Bronchial epithelial cell (primary cell): ENCODE results near the gene CHST3. TPM values are rescaled to one million over a fixed set of nuclear protein-coding genes. Genes with fewer than 3 reads are reported as not detected.

ENCODE experiments used
- DNase-seq: peaks from one replicate; pipeline ENCODE4 v3.0.0-alpha.2; 2010; ENCODE audit warnings: low read depth
- FAIRE-seq: peaks from 2 replicates; lab custom pipeline; 2011; peaks lifted over from hg19 to GRCh38; lab: Jason Lieb, UNC
- H3K27me3 ChIP-seq: 2 replicates; pipeline ENCODE4 v1.5.1; 2011; ENCODE audit warnings: low read length; ENCODE audit not compliant: control insufficient read depth, insufficient read depth
- H3K36me3 ChIP-seq: 2 replicates; pipeline ENCODE4 v1.5.1; 2011; ENCODE audit warnings: low read length; ENCODE audit not compliant: control insufficient read depth, insufficient read depth
- H3K4me3 ChIP-seq: 2 replicates; pipeline ENCODE4 v1.5.1; 2011; ENCODE audit warnings: mild to moderate bottlenecking, low read depth, low read length, control low read depth
- total RNA-seq: library from RNA; depleted of rRNA; stranded (reverse); fragments of >200 nt; gene quantifications from 2 replicates; pipeline ENCODE4 v1.2.1, GENCODE V29; 2014
- TF ChIP-seq, protein P1 (sequence below): IDR thresholded peaks from 2 replicates; pipeline ENCODE4 v1.5.1; 2011; ENCODE audit warnings: mild to moderate bottlenecking, moderate library complexity, low read length, control low read depth, inconsistent platforms; ENCODE audit not compliant: insufficient read depth, severe bottlenecking

CHST3 gene
- total RNA-seq, 1 donor from 2014 or later: 16.6 TPM

DNA sequence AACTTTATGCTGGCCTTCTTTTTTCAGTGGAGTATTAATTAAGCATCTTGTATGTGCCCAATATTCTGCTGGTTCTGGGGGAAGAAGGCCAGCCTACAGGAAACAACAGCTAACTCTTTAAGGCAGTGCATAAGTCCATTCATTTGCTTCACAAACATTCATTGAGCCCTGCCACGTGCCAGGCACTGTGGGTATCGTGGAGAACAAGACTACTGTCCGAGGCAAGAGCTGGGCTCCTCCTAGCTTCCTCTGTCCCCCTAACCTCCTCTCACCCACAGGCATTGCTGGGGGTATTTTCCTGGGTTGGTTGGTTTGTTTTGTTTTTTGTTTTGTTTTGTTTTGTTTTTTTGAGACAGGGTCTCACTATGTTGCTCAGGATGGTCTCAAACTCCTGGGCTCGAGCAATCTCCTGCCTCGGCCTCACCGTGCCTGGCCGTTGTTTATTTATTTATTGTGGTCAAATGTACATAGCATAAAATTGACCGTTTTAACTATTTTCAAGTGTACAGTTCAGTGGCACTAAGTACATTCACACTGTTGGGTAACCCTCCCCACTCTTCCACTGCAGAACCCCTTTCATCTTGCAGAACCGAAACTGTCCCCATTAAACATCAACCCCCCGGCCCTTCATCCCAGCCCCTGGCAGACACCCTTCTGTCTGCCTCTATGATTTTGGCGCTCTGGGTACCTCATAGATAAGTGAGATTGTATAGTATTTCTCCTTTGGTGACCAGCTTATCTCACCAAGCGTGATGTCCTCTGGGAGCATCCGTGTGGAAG lies 32.6 kb downstream of the CHST3 start:
- FAIRE-seq: no peak
- H3K27me3 ChIP-seq: no peaks in the 10 kb centered on the region
- no peak for DNase-seq
- TF ChIP-seq, protein P1, sequence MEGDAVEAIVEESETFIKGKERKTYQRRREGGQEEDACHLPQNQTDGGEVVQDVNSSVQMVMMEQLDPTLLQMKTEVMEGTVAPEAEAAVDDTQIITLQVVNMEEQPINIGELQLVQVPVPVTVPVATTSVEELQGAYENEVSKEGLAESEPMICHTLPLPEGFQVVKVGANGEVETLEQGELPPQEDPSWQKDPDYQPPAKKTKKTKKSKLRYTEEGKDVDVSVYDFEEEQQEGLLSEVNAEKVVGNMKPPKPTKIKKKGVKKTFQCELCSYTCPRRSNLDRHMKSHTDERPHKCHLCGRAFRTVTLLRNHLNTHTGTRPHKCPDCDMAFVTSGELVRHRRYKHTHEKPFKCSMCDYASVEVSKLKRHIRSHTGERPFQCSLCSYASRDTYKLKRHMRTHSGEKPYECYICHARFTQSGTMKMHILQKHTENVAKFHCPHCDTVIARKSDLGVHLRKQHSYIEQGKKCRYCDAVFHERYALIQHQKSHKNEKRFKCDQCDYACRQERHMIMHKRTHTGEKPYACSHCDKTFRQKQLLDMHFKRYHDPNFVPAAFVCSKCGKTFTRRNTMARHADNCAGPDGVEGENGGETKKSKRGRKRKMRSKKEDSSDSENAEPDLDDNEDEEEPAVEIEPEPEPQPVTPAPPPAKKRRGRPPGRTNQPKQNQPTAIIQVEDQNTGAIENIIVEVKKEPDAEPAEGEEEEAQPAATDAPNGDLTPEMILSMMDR: no peak
- no peak overlapping the region for H3K4me3 ChIP-seq
- no peaks in the 10 kb centered on the region for H3K36me3 ChIP-seq

DNA sequence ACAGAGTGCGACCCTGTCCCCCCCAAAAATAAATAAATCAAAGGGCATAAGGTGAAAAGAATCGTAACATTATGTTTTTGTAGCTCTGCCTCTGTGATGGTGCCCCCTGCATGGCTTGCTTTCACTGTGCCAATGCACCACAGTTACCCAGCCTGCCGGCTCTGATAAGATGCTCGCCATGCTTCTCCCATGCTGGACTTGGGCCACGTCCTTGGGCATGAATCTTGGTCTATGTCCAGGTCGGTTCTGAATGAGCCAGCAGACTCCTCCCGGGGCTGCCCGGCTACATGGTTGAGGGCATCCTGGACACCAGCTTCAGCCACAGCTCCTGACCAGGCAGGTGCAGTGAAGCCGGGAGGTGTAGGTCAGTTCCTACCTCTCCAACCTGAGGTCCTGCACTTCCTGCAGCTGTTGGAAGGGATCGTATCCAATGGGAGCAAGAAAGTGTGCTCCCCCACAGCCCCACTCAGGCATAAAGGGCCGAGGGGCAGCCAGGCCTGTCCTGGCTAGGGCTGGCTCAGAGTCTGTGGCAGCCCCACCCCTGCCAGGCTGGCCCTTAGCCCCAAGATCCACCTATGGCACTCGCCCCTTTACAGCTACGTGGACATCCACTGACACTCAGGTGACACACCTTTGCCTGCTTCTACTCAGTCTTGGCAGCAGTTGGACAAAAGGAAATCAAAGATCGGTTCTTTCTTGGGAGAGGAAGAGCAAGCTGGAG lies 34.1 kb downstream of the CHST3 start:
- no peak overlapping the region for H3K4me3 ChIP-seq
- TF ChIP-seq, protein P1: no peak
- FAIRE-seq: no peak
- H3K36me3 ChIP-seq: no peaks in the 10 kb centered on the region
- no peak for DNase-seq
- no peaks in the 10 kb centered on the region for H3K27me3 ChIP-seq

DNA sequence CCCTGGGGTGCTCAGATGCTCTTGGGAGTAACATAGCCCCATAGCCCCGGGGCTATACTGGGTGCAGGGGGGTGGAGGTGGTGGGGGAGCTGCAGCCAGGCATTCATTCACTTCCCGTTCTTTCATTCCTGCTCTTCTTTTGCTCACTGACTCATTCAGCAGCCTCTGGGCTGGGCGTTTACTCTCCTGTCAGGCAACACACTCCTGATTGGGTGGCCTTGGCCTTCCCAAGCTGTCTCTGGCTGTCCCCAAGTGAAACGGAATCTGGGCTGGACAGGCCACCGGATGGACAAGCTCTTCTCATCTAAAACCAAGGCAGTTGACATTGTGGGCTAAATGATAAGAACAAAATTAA lies 34.6 kb downstream of the CHST3 start:
- peak; percentile 86 for DNase-seq

DNA sequence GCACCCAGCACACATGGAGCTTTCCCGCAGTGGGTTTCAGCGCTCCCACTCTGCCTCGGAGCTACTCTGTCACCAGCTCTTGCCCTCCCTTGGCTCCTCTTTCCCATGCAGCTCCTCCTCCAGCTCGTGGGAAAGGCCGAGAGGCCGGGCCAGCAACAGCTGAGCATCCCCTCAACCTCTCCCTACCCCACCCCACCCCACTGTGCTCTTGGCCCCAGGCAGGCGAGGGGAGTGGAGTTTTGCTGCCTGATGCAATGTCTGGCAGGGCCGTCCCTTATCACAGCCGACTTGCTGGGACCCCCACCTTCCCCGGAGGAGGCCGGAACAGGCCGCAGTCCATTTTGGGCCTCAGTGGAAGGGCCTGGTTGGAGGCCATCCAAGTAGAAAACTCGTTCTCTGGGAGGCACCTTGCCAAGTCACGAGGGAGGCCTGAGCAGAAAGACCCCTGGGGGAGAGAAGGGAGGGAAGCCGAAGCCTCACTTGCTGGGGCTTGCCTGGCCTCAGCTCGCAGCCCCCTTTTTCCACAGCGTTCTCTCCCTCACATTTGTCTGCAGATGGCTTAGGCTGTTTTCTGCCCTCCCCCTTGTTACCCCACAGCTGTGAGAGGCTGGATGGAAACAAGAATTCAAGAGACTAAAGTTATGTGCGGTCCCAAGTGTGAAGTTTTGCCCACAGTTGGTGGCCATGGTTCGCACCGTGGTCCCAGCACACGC lies 35.3 kb downstream of the CHST3 start:
- TF ChIP-seq, protein P1: no peak
- H3K4me3 ChIP-seq: no peak overlapping the region
- DNase-seq (no peak), FAIRE-seq (no peak)
- H3K36me3 ChIP-seq: no peaks in the 10 kb centered on the region
- no peaks in the 10 kb centered on the region for H3K27me3 ChIP-seq

More for the DNA sequence above, 34.6 kb downstream of the CHST3 start:
- no peak overlapping the region for H3K4me3 ChIP-seq
- H3K27me3 ChIP-seq: no peaks in the 10 kb centered on the region
- TF ChIP-seq, protein P1: no peak
- H3K36me3 ChIP-seq: no peaks in the 10 kb centered on the region
- FAIRE-seq: peak; percentile 52

DNA sequence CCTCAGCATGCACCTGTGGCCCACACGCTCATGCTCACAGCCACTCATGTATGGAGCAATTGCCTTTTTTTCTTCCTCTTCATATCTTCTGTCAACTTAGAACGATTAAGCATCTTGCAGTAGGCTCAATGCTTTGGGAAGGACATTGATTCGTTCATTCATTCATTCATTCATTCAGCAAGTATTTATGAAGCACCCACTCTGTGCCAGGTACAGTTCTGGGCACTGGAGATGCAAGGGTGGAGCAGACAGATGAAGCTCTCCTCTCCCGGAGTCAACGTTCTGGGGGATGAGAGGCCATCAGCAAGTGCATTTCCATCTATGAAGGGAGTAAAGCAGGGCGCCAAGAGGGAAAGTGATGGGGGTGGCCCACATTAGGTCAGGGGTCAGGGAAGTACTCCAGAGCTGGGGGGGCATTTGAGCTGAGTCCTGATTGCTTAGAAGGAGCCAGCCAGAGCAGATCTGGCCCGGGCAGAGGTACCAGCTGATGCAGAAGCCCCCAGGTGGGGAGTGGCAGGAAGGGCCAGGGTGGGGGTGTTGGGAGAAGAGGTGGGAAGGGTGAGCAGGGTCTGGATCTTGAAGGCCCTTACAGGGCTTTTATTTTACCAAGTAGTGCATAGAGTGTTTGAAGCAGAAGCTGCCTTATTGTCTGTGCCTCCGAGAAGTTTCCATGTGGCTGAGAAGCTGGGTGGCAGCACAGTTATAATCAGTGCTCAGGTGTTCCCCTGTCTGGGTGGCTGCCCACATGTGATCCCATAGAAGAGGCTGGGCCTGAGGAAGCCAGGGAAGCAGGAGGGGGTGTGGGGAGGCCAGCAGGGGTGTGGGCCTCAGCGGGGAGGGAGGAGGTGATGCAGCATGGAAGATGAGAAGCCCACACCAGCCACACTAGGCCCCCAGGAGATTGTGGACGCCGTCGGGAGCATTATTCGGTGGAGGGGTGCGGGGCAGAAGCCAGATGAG lies 36.2 kb downstream of the CHST3 start:
- FAIRE-seq: no peak
- H3K27me3 ChIP-seq: no peaks in the 10 kb centered on the region
- H3K36me3 ChIP-seq: no peaks in the 10 kb centered on the region
- DNase-seq: no peak
- TF ChIP-seq, protein P1: no peak
- no peak overlapping the region for H3K4me3 ChIP-seq
